Measurements from ENCODE around the gene ZNF93.
"Not testable (repeated sequence)": the region's sequence is repeated elsewhere in the genome, so short reads cannot be mapped to it uniquely, and the experiment has no call there.

- TF ChIP-seq GRHL1 (CRISPR knock-in tag; conservative IDR thresholded peaks at IDR 0.05); SUZ12 (IDR thresholded peaks at IDR 0.05; ENCODE audit: low read depth, low read length); ZNF430 (CRISPR knock-in tag; IDR thresholded peaks at IDR 0.05); KDM2A (CRISPR knock-in tag; IDR thresholded peaks at IDR 0.05; ENCODE audit: borderline replicate concordance, low read depth): not testable (repeated sequence)
- TF ChIP-seq CTCF (CRISPR knock-in tag; IDR thresholded peaks at IDR 0.05), result peak; percentile 58
These were observed 29.7 kb downstream of the ZNF93 start for GRCh38 chr19:19930417-19930816.

Measured in HepG2 (cell line).